K562 (cell line): ENCODE data around the gene HRCT1. TPM values are rescaled to one million over a fixed set of nuclear protein-coding genes. Genes with fewer than 3 reads are reported as not detected.

Source experiments
- ARID3A ChIP-seq: IDR thresholded peaks from 2 replicates; pipeline ENCODE4 v1.6.1; 2012; ENCODE audit warnings: low read depth, low read length, improper control_type of control experiment, borderline replicate concordance
- ATF1 ChIP-seq, 2 experiments: fragments of 450-650 bp in 1 of 2; IDR thresholded peaks; 2 replicates each; pipeline ENCODE4 v1.6.1; 2016; ENCODE audit warnings: missing compliant biosample characterization in 1 of 2, missing genetic modification characterization in 1 of 2
- FOXK1 ChIP-seq: sonication (generic); formaldehyde crosslinking; IDR thresholded peaks from 2 replicates; pipeline ENCODE4 v1.8.0; 2022; ENCODE audit warnings: missing genetic modification reagents, mild to moderate bottlenecking, borderline replicate concordance
- MTA1 ChIP-seq: fragments of 450-650 bp; IDR thresholded peaks from 2 replicates; pipeline ENCODE4 v1.6.1; 2017; ENCODE audit warnings: borderline replicate concordance
- NFIC ChIP-seq: fragments of 450-650 bp; IDR thresholded peaks from 2 replicates; pipeline ENCODE4 v1.6.1; 2017; ENCODE audit warnings: mild to moderate bottlenecking, inconsistent platforms
- RAD21 ChIP-seq, 2 experiments: fragments of 250-450 bp in 1 of 2; fragments of 450-650 bp in 1 of 2; sonication (Bioruptor Pico) in 1 of 2; formaldehyde crosslinking in 1 of 2; IDR thresholded peaks in 1 of 2; conservative IDR thresholded peaks in 1 of 2; 2 replicates each; pipeline versions ENCODE4 v1.4.0 to v1.8.0; 2020 to 2022; ENCODE audit warnings: mild to moderate bottlenecking in 2 of 2, moderate library complexity in 1 of 2
- RBFOX2 ChIP-seq: fragments of 200-400 bp; formaldehyde crosslinking; IDR thresholded peaks from 2 replicates; pipeline ENCODE4 v1.6.1; 2017; ENCODE audit warnings: low read depth, mild to moderate bottlenecking, low read length, moderate library complexity
- SAFB ChIP-seq: fragments of 200-400 bp; formaldehyde crosslinking; IDR thresholded peaks from 2 replicates; pipeline ENCODE4 v1.6.1; 2017; ENCODE audit warnings: low read depth, low read length, borderline replicate concordance
- STAT5A ChIP-seq: IDR thresholded peaks from 2 replicates; pipeline ENCODE4 v1.6.1; 2012; ENCODE audit warnings: low read length, inconsistent platforms, borderline replicate concordance
- TAF9B ChIP-seq: fragments of 450-650 bp; IDR thresholded peaks from 2 replicates; pipeline ENCODE4 v1.6.1; 2018; ENCODE audit warnings: mild to moderate bottlenecking; ENCODE audit not compliant: partially characterized antibody
- UBTF ChIP-seq, 2 experiments: IDR thresholded peaks; 2 replicates each; pipeline ENCODE4 v1.6.1; 2012; ENCODE audit warnings: improper control_type of control experiment in 2 of 2, low read depth in 2 of 2, low read length in 2 of 2, borderline replicate concordance in 1 of 2
- ZNF764 ChIP-seq: fragments of 250-450 bp; sonication (Bioruptor Pico); IDR thresholded peaks from 2 replicates; pipeline ENCODE4 v1.4.0; 2020; ENCODE audit warnings: low read depth, mild to moderate bottlenecking, moderate library complexity
- polyA plus RNA-seq, 8 experiments: library from polyadenylated mRNA; depleted of rRNA in 4 of 8; stranded (reverse) in 5 of 8; unstranded in 3 of 8; fragments of >200 nt; fragmentation: Nextera tagmentation in 2 of 8; fragmentation: Illumina TruSeq in 1 of 8; extraction: Ambion mirVana in 2 of 8; extraction: Trizol in 1 of 8; gene quantifications; 2 replicates each; pipeline versions ENCODE4 v1.2.1 to v1.2.3, GENCODE V29; 2011 to 2014; ENCODE audit warnings: inconsistent platforms in 1 of 8, missing spikeins in 1 of 8
- total RNA-seq, 7 experiments: library from RNA; depleted of rRNA in 6 of 7; stranded (reverse); fragments of >200 nt in 6 of 7; fragmentation: Illumina TruSeq in 2 of 7; extraction: Trizol in 2 of 7; gene quantifications; 2 replicates each; pipeline versions ENCODE4 v1.2.1 to v1.2.3, GENCODE V29; 2011 to 2021; ENCODE audit warnings: low replicate concordance in 1 of 7
- TF ChIP-seq, protein P1 (sequence below), 3 experiments: fragments of 200-800 bp in 1 of 3; fragments of 250-450 bp in 1 of 3; fragments of 450-650 bp in 1 of 3; sonication (Bioruptor Pico) in 1 of 3; sonication (Bioruptor generic) in 1 of 3; formaldehyde crosslinking in 1 of 3; IDR thresholded peaks; 2 replicates each; pipeline versions ENCODE4 v1.6.1 to v1.8.0; 2016 to 2022; ENCODE audit warnings: mild to moderate bottlenecking in 2 of 3, missing genetic modification characterization in 2 of 3, missing compliant biosample characterization in 1 of 3, moderate library complexity in 1 of 3
- TF ChIP-seq, protein P2 (sequence below): sonication (generic); formaldehyde crosslinking; IDR thresholded peaks from 2 replicates; pipeline ENCODE4 v1.8.1; 2023; ENCODE audit warnings: mild to moderate bottlenecking, missing genetic modification reagents
- TF ChIP-seq, protein P3 (sequence below): conservative IDR thresholded peaks from 2 replicates; pipeline ENCODE4 v1.6.1; 2011; ENCODE audit warnings: low read depth, mild to moderate bottlenecking, low read length; ENCODE audit not compliant: control insufficient read depth

The HRCT1 gene
- total and polyA plus RNA-seq, 9 of the 15 experiments (the other 6 are each of a cell fraction or from before 2014, with no cell fraction given) = 0.40 TPM; not detected in 8

GRCh38 chr9:35914301-35914807, 8.4 kb downstream of the HRCT1 start (continued):
- 0 out of 4 replicates have a peak, but pooled peaks of 1 of the 2 experiments have one; percentile 60 for TF ChIP-seq UBTF (IDR thresholded peaks at IDR 0.05; ENCODE audit: borderline replicate concordance in 1 of 2, low read depth in 2 of 2, low read length in 2 of 2)
- TF ChIP-seq ARID3A = no peak
- TF ChIP-seq, protein P1, sequence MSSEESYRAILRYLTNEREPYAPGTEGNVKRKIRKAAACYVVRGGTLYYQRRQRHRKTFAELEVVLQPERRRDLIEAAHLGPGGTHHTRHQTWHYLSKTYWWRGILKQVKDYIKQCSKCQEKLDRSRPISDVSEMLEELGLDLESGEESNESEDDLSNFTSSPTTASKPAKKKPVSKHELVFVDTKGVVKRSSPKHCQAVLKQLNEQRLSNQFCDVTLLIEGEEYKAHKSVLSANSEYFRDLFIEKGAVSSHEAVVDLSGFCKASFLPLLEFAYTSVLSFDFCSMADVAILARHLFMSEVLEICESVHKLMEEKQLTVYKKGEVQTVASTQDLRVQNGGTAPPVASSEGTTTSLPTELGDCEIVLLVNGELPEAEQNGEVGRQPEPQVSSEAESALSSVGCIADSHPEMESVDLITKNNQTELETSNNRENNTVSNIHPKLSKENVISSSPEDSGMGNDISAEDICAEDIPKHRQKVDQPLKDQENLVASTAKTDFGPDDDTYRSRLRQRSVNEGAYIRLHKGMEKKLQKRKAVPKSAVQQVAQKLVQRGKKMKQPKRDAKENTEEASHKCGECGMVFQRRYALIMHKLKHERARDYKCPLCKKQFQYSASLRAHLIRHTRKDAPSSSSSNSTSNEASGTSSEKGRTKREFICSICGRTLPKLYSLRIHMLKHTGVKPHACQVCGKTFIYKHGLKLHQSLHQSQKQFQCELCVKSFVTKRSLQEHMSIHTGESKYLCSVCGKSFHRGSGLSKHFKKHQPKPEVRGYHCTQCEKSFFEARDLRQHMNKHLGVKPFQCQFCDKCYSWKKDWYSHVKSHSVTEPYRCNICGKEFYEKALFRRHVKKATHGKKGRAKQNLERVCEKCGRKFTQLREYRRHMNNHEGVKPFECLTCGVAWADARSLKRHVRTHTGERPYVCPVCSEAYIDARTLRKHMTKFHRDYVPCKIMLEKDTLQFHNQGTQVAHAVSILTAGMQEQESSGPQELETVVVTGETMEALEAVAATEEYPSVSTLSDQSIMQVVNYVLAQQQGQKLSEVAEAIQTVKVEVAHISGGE (CRISPR knock-in tag; IDR thresholded peaks at IDR 0.05) = peak in 1 of 3 experiments; percentile 73; a peak in 2 of 6 replicates
- TF ChIP-seq MTA1 = no peak
- no peak for TF ChIP-seq SAFB
- no peak for TF ChIP-seq TAF9B
- peak in 1 of 2 experiments; percentile 43; a peak in 2 of 4 replicates for TF ChIP-seq RAD21 (CRISPR knock-in tag; conservative IDR thresholded peaks at IDR 0.05 in 1 of 2, IDR thresholded peaks at IDR 0.05 in 1 of 2)
- 0 out of 2 replicates have a peak, but pooled peaks have one; percentile 12 for TF ChIP-seq NFIC
- TF ChIP-seq ATF1 (CRISPR knock-in tag; IDR thresholded peaks at IDR 0.05) = no peak
- TF ChIP-seq ATF1 (tag; IDR thresholded peaks at IDR 0.05) = 0 out of 2 replicates have a peak, but pooled peaks have one; percentile 45
- TF ChIP-seq, protein P2, sequence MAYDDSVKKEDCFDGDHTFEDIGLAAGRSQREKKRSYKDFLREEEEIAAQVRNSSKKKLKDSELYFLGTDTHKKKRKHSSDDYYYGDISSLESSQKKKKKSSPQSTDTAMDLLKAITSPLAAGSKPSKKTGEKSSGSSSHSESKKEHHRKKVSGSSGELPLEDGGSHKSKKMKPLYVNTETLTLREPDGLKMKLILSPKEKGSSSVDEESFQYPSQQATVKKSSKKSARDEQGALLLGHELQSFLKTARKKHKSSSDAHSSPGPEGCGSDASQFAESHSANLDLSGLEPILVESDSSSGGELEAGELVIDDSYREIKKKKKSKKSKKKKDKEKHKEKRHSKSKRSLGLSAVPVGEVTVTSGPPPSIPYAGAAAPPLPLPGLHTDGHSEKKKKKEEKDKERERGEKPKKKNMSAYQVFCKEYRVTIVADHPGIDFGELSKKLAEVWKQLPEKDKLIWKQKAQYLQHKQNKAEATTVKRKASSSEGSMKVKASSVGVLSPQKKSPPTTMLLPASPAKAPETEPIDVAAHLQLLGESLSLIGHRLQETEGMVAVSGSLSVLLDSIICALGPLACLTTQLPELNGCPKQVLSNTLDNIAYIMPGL (CRISPR knock-in tag) = no peak
- TF ChIP-seq STAT5A = 0 out of 2 replicates have a peak, but pooled peaks have one; percentile 10
- TF ChIP-seq FOXK1 (CRISPR knock-in tag) = no peak
- TF ChIP-seq, protein P3, sequence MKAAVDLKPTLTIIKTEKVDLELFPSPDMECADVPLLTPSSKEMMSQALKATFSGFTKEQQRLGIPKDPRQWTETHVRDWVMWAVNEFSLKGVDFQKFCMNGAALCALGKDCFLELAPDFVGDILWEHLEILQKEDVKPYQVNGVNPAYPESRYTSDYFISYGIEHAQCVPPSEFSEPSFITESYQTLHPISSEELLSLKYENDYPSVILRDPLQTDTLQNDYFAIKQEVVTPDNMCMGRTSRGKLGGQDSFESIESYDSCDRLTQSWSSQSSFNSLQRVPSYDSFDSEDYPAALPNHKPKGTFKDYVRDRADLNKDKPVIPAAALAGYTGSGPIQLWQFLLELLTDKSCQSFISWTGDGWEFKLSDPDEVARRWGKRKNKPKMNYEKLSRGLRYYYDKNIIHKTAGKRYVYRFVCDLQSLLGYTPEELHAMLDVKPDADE = no peak
- no peak for TF ChIP-seq ZNF764 (CRISPR knock-in tag)
- peak; percentile 61 for TF ChIP-seq RBFOX2
